ENCODE data around the gene GADD45A. TPM values are rescaled to one million over a fixed set of nuclear protein-coding genes. Genes with fewer than 3 reads are reported as not detected.

The GADD45A gene
- total RNA-seq, 1 donor from 2014 or later, result 28.6 TPM

GRCh38 chr1:67695963-67696362, 11.0 kb downstream of the GADD45A start:
- no peak for DNase-seq (ENCODE audit: low spot score)
- Histone ChIP-seq H3K27me3 (no peaks in the 10 kb centered on the region), H2AFZ (replicated peaks) (no peak overlapping the region), H3K79me2 (ENCODE audit: low read depth) (no peaks in the 10 kb centered on the region), H3K9ac (no peak overlapping the region), H3K4me3 (no peak overlapping the region), H3K27ac (no peak overlapping the region), H3K36me3 (no peaks in the 10 kb centered on the region), H3K9me3 (ENCODE audit: low read depth) (no peaks in the 10 kb centered on the region), H3K4me2 (no peak overlapping the region), H4K20me1 (ENCODE audit: low read depth) (no peaks in the 10 kb centered on the region), H3K4me1 (no peaks in the 10 kb centered on the region), H3F3A (ENCODE audit: low read depth) (peaks cover 5% of the 10 kb centered on the region)
- TF ChIP-seq EZH2 (IDR thresholded peaks at IDR 0.05), result no peak
- TF ChIP-seq EZH2phosphoT487 (IDR thresholded peaks at IDR 0.05), result no peak
- TF ChIP-seq CTCF (IDR thresholded peaks at IDR 0.05), result no peak
- no peaks in the 10 kb centered on the region for H3K27me3 Mint-ChIP-seq (ENCODE audit: insufficient read depth, low read depth)
- no peak overlapping the region for H3K27ac Mint-ChIP-seq
- peaks cover 2% of the 10 kb centered on the region for H3K9me3 Mint-ChIP-seq
- no peak overlapping the region for H3K4me3 Mint-ChIP-seq
- peaks cover 22% of the 10 kb centered on the region for H3K4me1 Mint-ChIP-seq
- peaks cover 2% of the 10 kb centered on the region for H3K36me3 Mint-ChIP-seq

GRCh38 chr1:67696708-67697107, 11.7 kb downstream of the GADD45A start:
- Histone ChIP-seq H3K9me3 (ENCODE audit: low read depth) (no peaks in the 10 kb centered on the region), H3K4me3 (no peak overlapping the region), H3K9ac (no peak overlapping the region), H3F3A (ENCODE audit: low read depth) (peaks cover 5% of the 10 kb centered on the region), H3K27ac (no peak overlapping the region), H3K36me3 (no peaks in the 10 kb centered on the region), H3K4me1 (no peaks in the 10 kb centered on the region), H4K20me1 (ENCODE audit: low read depth) (no peaks in the 10 kb centered on the region), H3K4me2 (no peak overlapping the region), H3K79me2 (ENCODE audit: low read depth) (no peaks in the 10 kb centered on the region), H2AFZ (replicated peaks) (no peak overlapping the region), H3K27me3 (no peaks in the 10 kb centered on the region)
- peaks cover 2% of the 10 kb centered on the region for H3K9me3 Mint-ChIP-seq
- no peak overlapping the region for H3K27ac Mint-ChIP-seq
- H3K36me3 Mint-ChIP-seq, result peaks cover 3% of the 10 kb centered on the region
- no peak for DNase-seq (ENCODE audit: low spot score)
- TF ChIP-seq EZH2 (IDR thresholded peaks at IDR 0.05) (no peak), EZH2phosphoT487 (IDR thresholded peaks at IDR 0.05) (no peak), CTCF (IDR thresholded peaks at IDR 0.05) (no peak)
- H3K4me3 Mint-ChIP-seq, result no peak overlapping the region
- no peaks in the 10 kb centered on the region for H3K27me3 Mint-ChIP-seq (ENCODE audit: insufficient read depth, low read depth)
- peaks cover 27% of the 10 kb centered on the region for H3K4me1 Mint-ChIP-seq

- Mint-ChIP-seq H3K27me3 (ENCODE audit: insufficient read depth, low read depth) (no peaks in the 10 kb centered on the region), H3K27ac (peak overlapping the region; percentile 82)
These were observed 15.2 kb downstream of the GADD45A start for GRCh38 chr1:67700220-67700619.

More at GRCh38 chr1:67700220-67700619, 15.2 kb downstream of the GADD45A start:
- Histone ChIP-seq H3K79me2 (ENCODE audit: low read depth) (no peaks in the 10 kb centered on the region), H3K9ac (no peak overlapping the region), H4K20me1 (ENCODE audit: low read depth) (no peaks in the 10 kb centered on the region), H2AFZ (replicated peaks) (no peak overlapping the region), H3K27ac (no peak overlapping the region), H3K4me2 (no peak overlapping the region), H3K4me3 (no peak overlapping the region), H3K27me3 (no peaks in the 10 kb centered on the region), H3F3A (ENCODE audit: low read depth) (no peaks in the 10 kb centered on the region), H3K9me3 (ENCODE audit: low read depth) (no peaks in the 10 kb centered on the region), H3K36me3 (no peaks in the 10 kb centered on the region), H3K4me1 (no peaks in the 10 kb centered on the region)
- no peak for DNase-seq (ENCODE audit: low spot score)
- Mint-ChIP-seq H3K4me3 (no peak overlapping the region), H3K36me3 (peaks cover 5% of the 10 kb centered on the region), H3K9me3 (peaks cover 2% of the 10 kb centered on the region), H3K4me1 (peaks cover 22% of the 10 kb centered on the region)
- TF ChIP-seq CTCF (IDR thresholded peaks at IDR 0.05), result no peak
- TF ChIP-seq EZH2 (IDR thresholded peaks at IDR 0.05), result no peak
- TF ChIP-seq EZH2phosphoT487 (IDR thresholded peaks at IDR 0.05), result no peak
